ENCODE results near the gene EGR4. TPM values are rescaled to one million over a fixed set of nuclear protein-coding genes. Genes with fewer than 3 reads are reported as not detected.

The EGR4 gene
- total RNA-seq, 1 donor from 2014 or later, result not detected

DNA sequence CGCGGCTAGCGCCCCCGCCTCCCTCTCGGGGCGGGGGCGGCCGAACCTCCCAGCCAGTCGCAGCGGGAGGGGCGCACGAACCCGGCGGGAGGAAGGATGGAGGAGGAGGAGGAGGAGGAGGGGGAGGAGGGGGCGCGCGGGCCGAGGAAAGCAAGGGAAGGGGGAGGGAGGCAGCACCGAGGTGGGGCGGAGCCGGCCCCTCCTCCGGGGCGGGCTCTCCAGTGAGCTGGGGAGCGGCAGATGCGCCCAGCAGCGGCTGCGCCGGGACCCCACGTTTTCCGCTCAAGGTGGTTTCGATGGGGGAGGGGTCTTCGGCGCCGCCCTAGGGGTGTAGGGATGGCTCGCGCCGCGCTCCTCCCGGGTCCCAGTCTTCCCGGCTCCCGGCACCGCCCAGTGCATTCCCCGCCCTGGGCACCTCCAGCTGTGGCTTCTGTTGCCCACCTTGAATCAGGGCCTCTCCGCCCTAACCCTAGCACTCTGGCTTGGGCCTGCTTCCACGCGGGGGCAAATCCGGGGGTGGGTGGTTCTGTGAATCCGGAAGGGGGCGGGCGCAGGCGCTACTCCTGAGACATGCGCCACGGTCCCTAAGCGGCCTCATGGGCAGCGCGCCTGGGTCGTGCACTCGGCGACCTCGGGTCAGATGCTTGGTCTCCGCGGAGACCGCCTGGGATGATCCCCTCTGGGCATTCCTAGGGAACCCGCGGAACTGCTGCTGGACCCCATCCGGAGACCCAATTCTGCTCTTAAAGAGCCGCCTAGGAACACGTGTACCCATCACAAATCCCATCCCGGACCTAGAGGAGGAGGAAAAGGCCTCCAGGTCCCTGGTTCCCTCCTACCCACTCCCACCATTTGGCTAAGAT lies 8.8 kb downstream of the EGR4 start, which contains the start of gene FBXO41:
TSS of gene FBXO41 (minus strand) at position 183 of the 863 bp plus-strand sequence. CDS start 14,848 bp downstream, outside the sequence.
- Mint-ChIP-seq H3K4me3 (ENCODE audit: unreplicated experiment) (peak within 1 kb of the TSS; percentile 65), H3K36me3 (ENCODE audit: low read depth) (no peaks in the 10 kb centered on the region), H3K4me1 (ENCODE audit: low read depth) (peaks cover 4% of the 10 kb centered on the region), H3K27me3 (ENCODE audit: low read depth) (peaks cover 36% of the 10 kb centered on the region), H3K27ac (ENCODE audit: unreplicated experiment) (no peak within 1 kb of the TSS), H3K9me3 (ENCODE audit: low read depth) (no peaks in the 10 kb centered on the region)
- TF ChIP-seq, protein P1, sequence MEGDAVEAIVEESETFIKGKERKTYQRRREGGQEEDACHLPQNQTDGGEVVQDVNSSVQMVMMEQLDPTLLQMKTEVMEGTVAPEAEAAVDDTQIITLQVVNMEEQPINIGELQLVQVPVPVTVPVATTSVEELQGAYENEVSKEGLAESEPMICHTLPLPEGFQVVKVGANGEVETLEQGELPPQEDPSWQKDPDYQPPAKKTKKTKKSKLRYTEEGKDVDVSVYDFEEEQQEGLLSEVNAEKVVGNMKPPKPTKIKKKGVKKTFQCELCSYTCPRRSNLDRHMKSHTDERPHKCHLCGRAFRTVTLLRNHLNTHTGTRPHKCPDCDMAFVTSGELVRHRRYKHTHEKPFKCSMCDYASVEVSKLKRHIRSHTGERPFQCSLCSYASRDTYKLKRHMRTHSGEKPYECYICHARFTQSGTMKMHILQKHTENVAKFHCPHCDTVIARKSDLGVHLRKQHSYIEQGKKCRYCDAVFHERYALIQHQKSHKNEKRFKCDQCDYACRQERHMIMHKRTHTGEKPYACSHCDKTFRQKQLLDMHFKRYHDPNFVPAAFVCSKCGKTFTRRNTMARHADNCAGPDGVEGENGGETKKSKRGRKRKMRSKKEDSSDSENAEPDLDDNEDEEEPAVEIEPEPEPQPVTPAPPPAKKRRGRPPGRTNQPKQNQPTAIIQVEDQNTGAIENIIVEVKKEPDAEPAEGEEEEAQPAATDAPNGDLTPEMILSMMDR (IDR thresholded peaks at IDR 0.05), result no peak
- DNase-seq (ENCODE audit: low spot score), result no peak

DNA sequence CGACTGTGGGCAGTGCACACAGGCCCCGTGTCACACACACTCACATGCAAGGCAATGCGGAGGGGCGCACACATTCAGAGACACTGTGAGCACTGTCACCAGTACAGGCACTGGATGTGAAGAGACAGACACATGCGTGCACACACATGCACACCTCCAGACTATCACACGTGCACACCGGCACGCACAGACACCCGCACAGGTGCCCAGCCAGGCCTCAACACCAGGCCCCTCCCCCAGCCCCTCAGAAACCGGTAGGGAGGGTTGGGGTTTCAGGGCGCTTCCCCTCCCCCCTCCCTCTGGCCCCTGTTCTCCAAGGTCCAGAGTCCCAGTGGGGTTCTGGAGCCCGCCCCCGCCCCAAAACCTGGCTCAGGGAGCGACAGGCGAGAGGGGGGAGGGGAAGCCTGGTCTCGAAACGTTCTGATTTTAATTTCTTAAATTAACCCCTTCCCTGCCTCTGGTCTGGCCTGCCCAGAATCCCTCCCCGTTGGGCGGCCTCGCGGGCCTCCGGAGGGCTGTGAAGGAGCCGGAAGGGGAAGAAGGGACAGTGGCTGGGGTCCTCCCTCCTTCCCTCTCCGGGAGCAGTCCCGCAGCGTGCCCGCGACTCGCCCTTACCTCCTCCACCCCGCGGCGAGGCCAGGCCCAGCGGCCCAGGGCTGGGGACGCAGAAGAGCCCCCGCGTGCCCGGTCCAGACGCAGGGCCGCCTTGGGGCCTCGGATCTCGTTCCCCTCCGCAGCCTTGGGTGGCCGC lies 9.6 kb downstream of the EGR4 start:
- H3K36me3 Mint-ChIP-seq (ENCODE audit: low read depth), result no peaks in the 10 kb centered on the region
- H3K9me3 Mint-ChIP-seq (ENCODE audit: low read depth), result no peaks in the 10 kb centered on the region
- peaks cover 4% of the 10 kb centered on the region for H3K4me1 Mint-ChIP-seq (ENCODE audit: low read depth)
- TF ChIP-seq, protein P1 (IDR thresholded peaks at IDR 0.05), result no peak
- H3K27me3 Mint-ChIP-seq (ENCODE audit: low read depth), result peaks cover 30% of the 10 kb centered on the region
- peak overlapping the region; percentile 65 for H3K4me3 Mint-ChIP-seq (ENCODE audit: unreplicated experiment)
- no peak overlapping the region for H3K27ac Mint-ChIP-seq (ENCODE audit: unreplicated experiment)
- no peak for DNase-seq (ENCODE audit: low spot score)

DNA sequence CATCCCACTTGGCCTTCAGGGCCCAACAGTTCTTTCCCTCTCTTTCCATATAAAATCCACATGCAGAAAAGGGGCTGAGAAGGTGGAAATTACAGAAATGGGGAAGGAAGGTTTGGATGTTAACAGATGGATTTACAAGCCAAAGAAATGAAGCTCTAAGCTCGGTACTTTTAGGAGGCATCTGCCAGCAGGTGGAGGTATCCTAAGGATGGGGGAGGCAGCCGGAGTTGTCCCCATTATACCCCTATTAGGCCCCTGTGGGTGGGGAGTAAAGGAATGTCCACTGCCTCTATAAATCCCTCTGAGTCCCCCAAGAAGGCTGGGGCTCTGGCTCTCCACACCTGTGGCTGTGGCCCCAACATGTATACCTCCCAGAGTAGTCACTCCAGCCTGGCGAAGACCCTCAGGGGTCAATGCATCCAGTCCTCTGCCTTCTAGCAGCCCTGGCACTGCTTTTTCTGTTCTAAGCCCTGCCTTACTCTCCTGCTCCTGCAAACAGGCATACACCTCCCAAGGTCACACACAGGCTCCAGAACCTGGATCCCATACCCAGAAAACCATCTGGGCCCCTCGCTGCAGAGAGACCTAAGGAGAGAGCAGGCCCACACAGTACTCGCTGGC lies 10.3 kb downstream of the EGR4 start:
- Mint-ChIP-seq H3K27ac (ENCODE audit: unreplicated experiment) (no peak overlapping the region), H3K4me3 (ENCODE audit: unreplicated experiment) (peak overlapping the region; percentile 65), H3K36me3 (ENCODE audit: low read depth) (no peaks in the 10 kb centered on the region), H3K4me1 (ENCODE audit: low read depth) (peaks cover 4% of the 10 kb centered on the region), H3K27me3 (ENCODE audit: low read depth) (peaks cover 23% of the 10 kb centered on the region), H3K9me3 (ENCODE audit: low read depth) (no peaks in the 10 kb centered on the region)
- DNase-seq (ENCODE audit: low spot score), result no peak
- TF ChIP-seq, protein P1 (IDR thresholded peaks at IDR 0.05), result no peak

DNA sequence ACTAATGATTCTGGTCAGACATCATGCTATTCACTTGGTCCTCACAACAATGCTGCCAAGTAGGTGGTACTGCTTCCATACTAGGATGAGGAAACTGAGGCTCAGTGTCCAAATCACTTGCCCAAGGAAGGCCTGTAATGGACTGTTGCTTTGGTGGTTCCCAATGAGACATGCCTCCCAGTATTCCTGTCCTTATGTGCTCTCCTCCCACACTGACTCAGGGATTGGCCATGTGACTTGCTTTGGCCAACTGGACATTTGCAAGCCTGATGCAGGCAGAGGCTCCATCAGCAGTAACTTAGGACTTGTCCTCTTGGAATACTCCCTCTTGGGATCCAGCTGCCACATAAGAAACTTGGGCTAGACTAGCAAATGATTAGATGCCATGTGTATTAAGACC lies 12.1 kb downstream of the EGR4 start:
- H3K36me3 Mint-ChIP-seq (ENCODE audit: low read depth), result peaks cover 3% of the 10 kb centered on the region
- H3K4me1 Mint-ChIP-seq (ENCODE audit: low read depth), result peaks cover 4% of the 10 kb centered on the region
- TF ChIP-seq, protein P1 (IDR thresholded peaks at IDR 0.05), result no peak
- H3K9me3 Mint-ChIP-seq (ENCODE audit: low read depth), result no peaks in the 10 kb centered on the region
- peaks cover 15% of the 10 kb centered on the region for H3K27me3 Mint-ChIP-seq (ENCODE audit: low read depth)
- DNase-seq (ENCODE audit: low spot score), result no peak
- H3K27ac Mint-ChIP-seq (ENCODE audit: unreplicated experiment), result no peak overlapping the region
- H3K4me3 Mint-ChIP-seq (ENCODE audit: unreplicated experiment), result no peak overlapping the region

DNA sequence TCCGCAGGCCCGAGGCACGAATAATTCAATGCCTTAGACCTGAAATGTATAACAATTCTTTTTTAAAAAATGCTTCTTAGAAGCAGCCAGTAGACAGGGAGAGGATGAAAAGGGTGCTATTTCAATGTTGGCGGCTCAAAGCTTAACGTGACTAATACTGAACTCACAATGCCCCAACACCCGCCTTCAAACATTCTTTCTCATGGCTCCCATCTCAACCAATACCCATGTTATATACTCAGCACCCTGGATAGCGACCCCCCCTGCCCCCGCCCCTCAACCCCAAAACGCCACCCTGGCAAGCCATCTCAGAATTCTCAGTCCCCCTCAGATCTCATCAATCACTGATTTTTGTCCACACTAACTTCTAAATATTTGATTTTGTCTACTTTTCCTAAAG lies 13.5 kb downstream of the EGR4 start:
- no peak for DNase-seq (ENCODE audit: low spot score)
- H3K27me3 Mint-ChIP-seq (ENCODE audit: low read depth), result peaks cover 8% of the 10 kb centered on the region

More for the DNA sequence above, 13.5 kb downstream of the EGR4 start:
- Mint-ChIP-seq H3K9me3 (ENCODE audit: low read depth) (no peaks in the 10 kb centered on the region), H3K36me3 (ENCODE audit: low read depth) (peaks cover 3% of the 10 kb centered on the region), H3K4me3 (ENCODE audit: unreplicated experiment) (no peak overlapping the region), H3K4me1 (ENCODE audit: low read depth) (peaks cover 4% of the 10 kb centered on the region), H3K27ac (ENCODE audit: unreplicated experiment) (no peak overlapping the region)
- TF ChIP-seq, protein P1 (IDR thresholded peaks at IDR 0.05), result no peak

Measured in chondrocyte (in vitro differentiated cells).